Cardiac fibroblast (primary cell): ENCODE data around the gene COL25A1.

Source experiments
- DNase-seq, 2 donors: peaks; one replicate each; pipeline versions ENCODE4 v3.0.0 to v3.0.0-alpha.2; 2010; ENCODE audit warnings: low read depth in 2 of 2
- H3K4me3 ChIP-seq, 2 donors: replicated peaks in 1 of 2; 1 replicate in 1 of 2; 2 replicates in 1 of 2; pipeline ENCODE4 v1.5.1; 2011; ENCODE audit warnings: low read depth in 2 of 2, low read length in 2 of 2, mild to moderate bottlenecking in 2 of 2, moderate library complexity in 1 of 2
- CTCF ChIP-seq: IDR thresholded peaks from one replicate; pipeline ENCODE4 v1.5.1; 2011; ENCODE audit warnings: low read depth, mild to moderate bottlenecking, low read length, inconsistent platforms

COL25A1 gene

GRCh38 chr4:108821351-108821930 lies 481.0 kb downstream of the COL25A1 start:
- peak in 1 of 2 donors; percentile 75 for DNase-seq
- no peak overlapping the region for H3K4me3 ChIP-seq
- no peak for TF ChIP-seq CTCF

GRCh38 chr4:108820492-108821350 lies 481.7 kb downstream of the COL25A1 start:
- no peak for DNase-seq
- no peak for TF ChIP-seq CTCF
- H3K4me3 ChIP-seq = no peak overlapping the region

- TF ChIP-seq CTCF = no peak
- no peak for DNase-seq
- no peak overlapping the region for H3K4me3 ChIP-seq
Measured at GRCh38 chr4:108814326-108814725, 488.1 kb downstream of the COL25A1 start.

GRCh38 chr4:108813261-108813660 lies 489.2 kb downstream of the COL25A1 start:
- TF ChIP-seq CTCF = no peak
- H3K4me3 ChIP-seq = no peak overlapping the region
- no peak for DNase-seq

GRCh38 chr4:108811486-108811885 lies 491.0 kb downstream of the COL25A1 start:
- H3K4me3 ChIP-seq = no peak overlapping the region
- TF ChIP-seq CTCF = no peak
- no peak for DNase-seq

GRCh38 chr4:108810087-108810486 lies 492.4 kb downstream of the COL25A1 start:
- no peak for DNase-seq
- H3K4me3 ChIP-seq = no peak overlapping the region
- no peak for TF ChIP-seq CTCF
